Chondrocyte (in vitro differentiated cells): ENCODE results near the gene DMRTC2. TPM values are rescaled to one million over a fixed set of nuclear protein-coding genes. Genes with fewer than 3 reads are reported as not detected.

ENCODE experiments used
- DNase-seq: peaks from one replicate; pipeline ENCODE4 v3.0.0; 2021; ENCODE audit warnings: mixed read lengths, low spot score
- H3K27ac Mint-ChIP-seq: one replicate; pipeline ENCODE4 v1.8.0; 2021; ENCODE audit warnings: mild to moderate bottlenecking, moderate library complexity, mixed read lengths; ENCODE audit not compliant: unreplicated experiment
- H3K27me3 Mint-ChIP-seq: 2 replicates; pipeline ENCODE4 v1.8.0; 2021; ENCODE audit warnings: low read depth, mixed read lengths
- H3K36me3 Mint-ChIP-seq: 2 replicates; pipeline ENCODE4 v1.8.0; 2021; ENCODE audit warnings: low read depth, mixed read lengths
- H3K4me1 Mint-ChIP-seq: 2 replicates; pipeline ENCODE4 v1.8.0; 2021; ENCODE audit warnings: low read depth, mild to moderate bottlenecking, mixed read lengths
- H3K4me3 Mint-ChIP-seq: one replicate; pipeline ENCODE4 v1.8.0; 2021; ENCODE audit warnings: mild to moderate bottlenecking, moderate library complexity, mixed read lengths; ENCODE audit not compliant: unreplicated experiment
- H3K9me3 Mint-ChIP-seq: 2 replicates; pipeline ENCODE4 v1.8.0; 2021; ENCODE audit warnings: low read depth, mixed read lengths
- CTCF ChIP-seq: fragments of 200-600 bp; sonication (generic); IDR thresholded peaks from 2 replicates; pipeline ENCODE4 v1.5.0; 2021; ENCODE audit warnings: antibody characterized with exemption, mild to moderate bottlenecking, moderate library complexity
- total RNA-seq: library from RNA; stranded (reverse); gene quantifications from 3 replicates; pipeline ENCODE4 v1.2.1, GENCODE V29; 2021

Gene DMRTC2
- total RNA-seq, 1 donor from 2014 or later, result not detected

DNA sequence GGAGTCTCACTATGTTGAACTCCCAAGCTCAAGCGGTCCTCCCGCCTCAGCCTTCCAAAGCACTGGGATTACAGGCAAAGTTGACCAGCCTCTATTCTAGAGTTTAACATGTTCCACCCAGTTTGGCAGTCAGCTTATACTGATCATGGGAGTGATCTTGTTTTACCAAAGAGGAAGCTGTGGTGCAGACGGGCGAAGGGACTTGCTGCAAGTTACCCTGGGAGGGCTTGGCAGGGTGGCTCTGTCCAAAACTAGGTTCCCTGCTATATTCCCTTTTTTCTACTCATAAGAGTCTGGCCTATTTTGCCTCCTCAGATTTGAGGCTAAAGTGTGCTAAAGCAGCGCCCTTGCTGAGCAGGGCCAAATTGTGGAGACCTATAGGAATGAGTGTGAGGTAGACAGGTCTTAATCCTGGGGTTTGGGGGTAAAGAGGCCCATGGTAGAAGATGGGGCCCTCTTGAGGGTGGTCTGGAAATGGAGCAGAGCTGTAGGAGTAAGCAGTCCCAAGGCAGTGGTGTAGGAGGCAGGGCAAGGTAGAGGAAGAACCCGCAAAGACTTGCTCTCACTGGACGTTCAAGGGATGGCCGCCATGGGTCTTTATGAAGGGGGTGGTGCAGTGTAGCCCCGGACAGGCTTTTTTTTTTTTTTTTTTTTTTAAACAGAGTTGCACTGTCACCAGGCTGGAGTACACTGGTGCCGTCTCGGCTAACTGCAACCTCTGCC lies 18.5 kb downstream of the DMRTC2 start:
- peaks cover 57% of the 10 kb centered on the region for H3K4me1 Mint-ChIP-seq
- peak overlapping the region; percentile 51 for H3K27ac Mint-ChIP-seq
- DNase-seq, result no peak
- H3K27me3 Mint-ChIP-seq, result no peaks in the 10 kb centered on the region
- peaks cover 47% of the 10 kb centered on the region for H3K36me3 Mint-ChIP-seq
- no peak for TF ChIP-seq CTCF
- H3K4me3 Mint-ChIP-seq, result no peak overlapping the region
- H3K9me3 Mint-ChIP-seq, result no peaks in the 10 kb centered on the region

GRCh38 chr19:41864374-41864773 lies 19.5 kb downstream of the DMRTC2 start:
- Mint-ChIP-seq H3K36me3 (peaks cover 50% of the 10 kb centered on the region), H3K4me1 (peaks cover 53% of the 10 kb centered on the region), H3K4me3 (no peak overlapping the region), H3K27me3 (no peaks in the 10 kb centered on the region), H3K9me3 (no peaks in the 10 kb centered on the region), H3K27ac (peak overlapping the region; percentile 72)
- no peak for TF ChIP-seq CTCF
- DNase-seq, result no peak

DNA sequence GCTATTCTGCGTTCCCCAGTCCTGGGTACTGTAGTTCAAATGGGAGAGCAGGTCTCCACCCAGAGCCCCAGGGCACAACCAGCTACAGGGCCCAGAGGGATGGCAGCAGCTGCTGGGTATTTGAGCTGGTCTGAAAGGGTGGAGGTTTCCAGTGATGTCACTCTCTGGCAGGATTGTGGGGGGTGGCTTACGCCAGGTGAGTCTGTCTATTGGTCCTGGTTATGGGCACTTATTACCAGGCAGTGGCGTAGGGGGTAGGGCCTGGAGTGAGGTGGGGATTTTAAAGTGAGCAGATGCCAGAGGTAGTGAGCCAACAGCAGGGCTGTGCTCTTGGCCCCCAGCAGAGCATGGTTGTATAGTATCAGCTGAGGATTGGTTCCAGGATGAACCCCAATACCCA lies 21.4 kb downstream of the DMRTC2 start:
- H3K27ac Mint-ChIP-seq, result peak overlapping the region; percentile 49
- peaks cover 54% of the 10 kb centered on the region for H3K36me3 Mint-ChIP-seq
- no peak for TF ChIP-seq CTCF
- peaks cover 45% of the 10 kb centered on the region for H3K4me1 Mint-ChIP-seq
- H3K27me3 Mint-ChIP-seq, result no peaks in the 10 kb centered on the region
- no peaks in the 10 kb centered on the region for H3K9me3 Mint-ChIP-seq
- DNase-seq, result no peak
- no peak overlapping the region for H3K4me3 Mint-ChIP-seq

DNA sequence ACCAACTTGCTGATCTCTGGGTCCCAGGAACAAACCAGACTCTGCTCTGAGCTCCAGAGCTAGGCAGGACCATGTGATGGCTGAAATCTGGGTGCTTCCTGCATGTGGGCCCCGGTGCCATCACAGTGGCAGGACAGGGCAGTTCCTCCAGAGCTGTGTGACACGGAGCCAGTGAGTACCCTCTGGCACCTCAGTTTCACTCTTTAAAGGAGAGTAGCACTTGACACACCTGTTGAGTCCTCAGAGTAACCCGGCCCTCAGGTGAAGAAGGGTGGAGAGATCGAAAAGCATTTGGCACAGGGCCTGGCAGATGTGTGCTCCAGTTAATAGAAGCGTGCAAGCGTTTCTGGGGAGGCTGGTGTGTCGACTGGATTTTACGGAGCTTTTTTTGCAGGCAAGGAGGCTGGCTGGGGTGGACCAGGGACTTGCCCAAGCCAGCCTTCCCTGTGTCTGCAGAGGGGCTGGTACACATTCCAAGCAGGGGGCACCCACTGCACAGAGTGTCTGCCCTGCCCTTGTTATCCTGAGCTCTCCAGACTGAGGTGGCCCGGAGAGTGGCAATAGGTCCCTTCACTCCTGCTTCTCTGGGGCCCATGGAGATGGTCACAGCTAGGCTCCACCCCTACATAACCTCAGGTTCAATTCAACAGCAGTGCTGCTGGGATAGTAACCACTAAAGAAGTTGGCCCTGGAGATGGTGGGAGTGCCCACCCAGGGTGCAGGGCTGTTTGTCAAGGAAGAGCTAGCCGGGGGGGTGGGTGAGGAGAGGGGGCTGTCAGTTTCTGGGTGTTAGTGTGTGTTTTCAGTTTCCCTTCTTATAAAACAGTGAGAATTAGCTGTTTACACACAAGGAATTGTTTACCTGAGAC lies 23.5 kb downstream of the DMRTC2 start:
- DNase-seq, result no peak
- no peaks in the 10 kb centered on the region for H3K27me3 Mint-ChIP-seq
- no peak for TF ChIP-seq CTCF
- peak overlapping the region; percentile 49 for H3K27ac Mint-ChIP-seq
- H3K36me3 Mint-ChIP-seq, result peaks cover 43% of the 10 kb centered on the region
- peaks cover 24% of the 10 kb centered on the region for H3K4me1 Mint-ChIP-seq
- no peak overlapping the region for H3K4me3 Mint-ChIP-seq
- no peaks in the 10 kb centered on the region for H3K9me3 Mint-ChIP-seq

DNA sequence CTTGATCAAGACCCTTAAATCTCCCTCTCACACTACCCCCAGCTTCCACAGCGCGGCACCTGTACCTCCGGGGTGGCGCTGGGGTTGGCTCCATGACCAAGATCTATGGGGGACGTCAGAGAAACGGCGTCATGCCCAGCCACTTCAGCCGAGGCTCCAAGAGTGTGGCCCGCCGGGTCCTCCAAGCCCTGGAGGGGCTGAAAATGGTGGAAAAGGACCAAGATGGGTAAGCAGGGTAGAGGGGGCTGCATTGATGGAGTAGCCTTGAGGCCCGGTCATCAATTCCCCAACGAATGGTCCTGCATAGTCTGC lies 24.1 kb downstream of the DMRTC2 start:
- peaks cover 20% of the 10 kb centered on the region for H3K4me1 Mint-ChIP-seq
- peaks cover 40% of the 10 kb centered on the region for H3K36me3 Mint-ChIP-seq
- H3K9me3 Mint-ChIP-seq, result no peaks in the 10 kb centered on the region
- no peak overlapping the region for H3K4me3 Mint-ChIP-seq
- TF ChIP-seq CTCF, result no peak
- H3K27ac Mint-ChIP-seq, result no peak overlapping the region
- DNase-seq, result no peak
- no peaks in the 10 kb centered on the region for H3K27me3 Mint-ChIP-seq
